Prostate gland (tissue), 2 donors: ENCODE results near the gene MAPK8IP1. TPM values are rescaled to one million over a fixed set of nuclear protein-coding genes. Genes with fewer than 3 reads are reported as not detected.

ENCODE experiments used
- DNase-seq: peaks from one replicate; pipeline ENCODE4 v3.0.0-alpha.2; 2019; ENCODE audit warnings: low spot score
- H3K27ac ChIP-seq, 2 donors: fragments of 200-600 bp; sonication (generic); 2 replicates each; pipeline ENCODE4 v1.5.1; 2017 to 2019
- H3K27me3 ChIP-seq: fragments of 200-600 bp; sonication (generic); replicated peaks from 2 replicates; pipeline ENCODE4 v1.5.1; 2019; ENCODE audit not compliant: insufficient read depth
- H3K36me3 ChIP-seq, 2 donors: fragments of 200-600 bp; sonication (generic); 1 replicate in 1 of 2; 2 replicates in 1 of 2; pipeline versions ENCODE4 v1.5.1 to v1.8.1; 2017 to 2019
- H3K4me1 ChIP-seq: fragments of 200-600 bp; sonication (generic); replicated peaks from 2 replicates; pipeline ENCODE4 v1.5.1; 2019
- H3K4me3 ChIP-seq, 2 donors: fragments of 200-600 bp; sonication (generic); 2 replicates each; pipeline ENCODE4 v1.5.1; 2017 to 2019
- H3K9me3 ChIP-seq: fragments of 200-600 bp; sonication (generic); 2 replicates; pipeline ENCODE4 v1.5.1; 2017
- POLR2A ChIP-seq: fragments of 450-650 bp; IDR thresholded peaks from one replicate; pipeline ENCODE4 v1.6.1; 2016; ENCODE audit warnings: antibody characterized with exemption, mild to moderate bottlenecking
- POLR2AphosphoS5 ChIP-seq: sonication (generic); formaldehyde crosslinking; IDR thresholded peaks from one replicate; pipeline ENCODE4 v1.6.1; 2017; ENCODE audit warnings: antibody characterized with exemption
- WGBS: methylation state at CpG from one replicate; pipeline ENCODE4 v1.1.5; 2018; 5-methylcytosine and 5-hydroxymethylcytosine counted together
- intact Hi-C: fragments of 100-400 bp; cut with DNase I; formaldehyde crosslinking; loops from one replicate; pipeline ENCODE4 v1.14.2; 2022
- total RNA-seq, 2 donors: library from RNA; depleted of rRNA; stranded (reverse); fragments of >200 nt; gene quantifications; one replicate each; pipeline ENCODE4 v1.1.0, GENCODE V29; 2016
- TF ChIP-seq, protein P1 (sequence below), 4 experiments: fragments of 200-600 bp in 2 of 4; fragments of 450-650 bp in 2 of 4; sonication (generic) in 2 of 4; IDR thresholded peaks; 1 replicate in 3 of 4; 2 replicates in 1 of 4; pipeline ENCODE4 v1.5.1; 2016 to 2019; ENCODE audit warnings: antibody characterized with exemption in 4 of 4, mild to moderate bottlenecking in 2 of 4, moderate library complexity in 2 of 4

The MAPK8IP1 gene
- total RNA-seq, 2 donors from 2014 or later: 19.8 to 46.9 TPM

GRCh38 chr11:45884596-45885185 is 760 bp upstream of the MAPK8IP1 start:
- intact Hi-C loops: no loop called here
- no peak overlapping the region for H3K4me3 ChIP-seq

GRCh38 chr11:45885921-45886721 is 670 bp downstream of the MAPK8IP1 start:
- Histone ChIP-seq H3K36me3 (no peaks in the 10 kb centered on the region), H3K9me3 (no peaks in the 10 kb centered on the region), H3K27ac (no peak overlapping the region), H3K4me3 (peak overlapping the region; percentile 41 to 59), H3K27me3 (no peaks in the 10 kb centered on the region), H3K4me1 (no peaks in the 10 kb centered on the region)
- no peak for DNase-seq
- intact Hi-C loops: no loop called here
- TF ChIP-seq POLR2A (no peak), POLR2AphosphoS5 (no peak)
- TF ChIP-seq, protein P1, sequence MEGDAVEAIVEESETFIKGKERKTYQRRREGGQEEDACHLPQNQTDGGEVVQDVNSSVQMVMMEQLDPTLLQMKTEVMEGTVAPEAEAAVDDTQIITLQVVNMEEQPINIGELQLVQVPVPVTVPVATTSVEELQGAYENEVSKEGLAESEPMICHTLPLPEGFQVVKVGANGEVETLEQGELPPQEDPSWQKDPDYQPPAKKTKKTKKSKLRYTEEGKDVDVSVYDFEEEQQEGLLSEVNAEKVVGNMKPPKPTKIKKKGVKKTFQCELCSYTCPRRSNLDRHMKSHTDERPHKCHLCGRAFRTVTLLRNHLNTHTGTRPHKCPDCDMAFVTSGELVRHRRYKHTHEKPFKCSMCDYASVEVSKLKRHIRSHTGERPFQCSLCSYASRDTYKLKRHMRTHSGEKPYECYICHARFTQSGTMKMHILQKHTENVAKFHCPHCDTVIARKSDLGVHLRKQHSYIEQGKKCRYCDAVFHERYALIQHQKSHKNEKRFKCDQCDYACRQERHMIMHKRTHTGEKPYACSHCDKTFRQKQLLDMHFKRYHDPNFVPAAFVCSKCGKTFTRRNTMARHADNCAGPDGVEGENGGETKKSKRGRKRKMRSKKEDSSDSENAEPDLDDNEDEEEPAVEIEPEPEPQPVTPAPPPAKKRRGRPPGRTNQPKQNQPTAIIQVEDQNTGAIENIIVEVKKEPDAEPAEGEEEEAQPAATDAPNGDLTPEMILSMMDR (IDR thresholded peaks at IDR 0.05): no peak
- WGBS: 13% methylated on average over 42 of the region's 43 CpGs

More at GRCh38 chr11:45884596-45885185, 760 bp upstream of the MAPK8IP1 start:
- Histone ChIP-seq H3K27me3 (no peaks in the 10 kb centered on the region), H3K27ac (no peak overlapping the region), H3K9me3 (no peaks in the 10 kb centered on the region), H3K4me1 (peaks cover 7% of the 10 kb centered on the region), H3K36me3 (no peaks in the 10 kb centered on the region)
- no peak for DNase-seq
- WGBS: 87% methylated on average over 10 of the region's 10 CpGs
- TF ChIP-seq POLR2A (no peak), POLR2AphosphoS5 (no peak)
- TF ChIP-seq, protein P1 (IDR thresholded peaks at IDR 0.05): no peak

GRCh38 chr11:45886816-45887520 is 1.5 kb downstream of the MAPK8IP1 start:
- H3K27me3 ChIP-seq: no peaks in the 10 kb centered on the region
- intact Hi-C loops: no loop called here
- H3K4me3 ChIP-seq: no peak overlapping the region
- no peak for TF ChIP-seq POLR2A
- TF ChIP-seq, protein P1 (IDR thresholded peaks at IDR 0.05): no peak
- TF ChIP-seq POLR2AphosphoS5: no peak
- no peak for DNase-seq
- WGBS: 73% methylated on average over 4 of the region's 4 CpGs
- H3K36me3 ChIP-seq: no peaks in the 10 kb centered on the region
- H3K9me3 ChIP-seq: no peaks in the 10 kb centered on the region
- no peak overlapping the region for H3K27ac ChIP-seq
- H3K4me1 ChIP-seq: no peaks in the 10 kb centered on the region

DNA sequence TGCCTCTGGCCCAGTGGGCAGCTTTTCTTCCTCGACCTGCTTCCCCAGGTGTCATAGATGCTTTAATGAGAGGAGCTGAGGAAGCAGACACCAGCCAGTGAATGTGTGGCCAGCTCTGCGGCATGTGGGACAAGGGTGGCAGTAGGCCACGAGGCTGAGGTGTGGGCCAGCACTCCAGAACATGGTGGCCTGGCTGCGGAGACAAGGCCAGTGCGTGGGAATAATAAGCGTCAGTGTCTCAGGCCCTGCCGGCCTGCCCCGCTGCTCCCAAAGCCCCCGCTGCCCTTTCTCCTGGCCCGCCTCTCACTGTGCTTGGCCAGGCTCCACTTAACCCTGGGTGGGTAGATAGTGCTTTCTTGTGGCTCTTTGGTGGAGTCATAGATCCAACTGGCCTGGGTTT is 2.1 kb downstream of the MAPK8IP1 start:
- 94% methylated on average over 10 of the region's 10 CpGs for WGBS
- no peaks in the 10 kb centered on the region for H3K36me3 ChIP-seq
- TF ChIP-seq POLR2A: no peak
- TF ChIP-seq, protein P1 (IDR thresholded peaks at IDR 0.05): no peak
- no peak for TF ChIP-seq POLR2AphosphoS5
- DNase-seq: no peak
- H3K27me3 ChIP-seq: no peaks in the 10 kb centered on the region
- no peak overlapping the region for H3K27ac ChIP-seq
- no peaks in the 10 kb centered on the region for H3K9me3 ChIP-seq
- H3K4me1 ChIP-seq: no peaks in the 10 kb centered on the region
- no peak overlapping the region for H3K4me3 ChIP-seq
- intact Hi-C loops: no loop called here
